ENCODE results near the gene GRHL1. TPM values are rescaled to one million over a fixed set of nuclear protein-coding genes. Genes with fewer than 3 reads are reported as not detected.

Gene GRHL1
- total RNA-seq, 4 donors from 2014 or later: 0.29 to 1.0 (median 0.75) TPM

DNA sequence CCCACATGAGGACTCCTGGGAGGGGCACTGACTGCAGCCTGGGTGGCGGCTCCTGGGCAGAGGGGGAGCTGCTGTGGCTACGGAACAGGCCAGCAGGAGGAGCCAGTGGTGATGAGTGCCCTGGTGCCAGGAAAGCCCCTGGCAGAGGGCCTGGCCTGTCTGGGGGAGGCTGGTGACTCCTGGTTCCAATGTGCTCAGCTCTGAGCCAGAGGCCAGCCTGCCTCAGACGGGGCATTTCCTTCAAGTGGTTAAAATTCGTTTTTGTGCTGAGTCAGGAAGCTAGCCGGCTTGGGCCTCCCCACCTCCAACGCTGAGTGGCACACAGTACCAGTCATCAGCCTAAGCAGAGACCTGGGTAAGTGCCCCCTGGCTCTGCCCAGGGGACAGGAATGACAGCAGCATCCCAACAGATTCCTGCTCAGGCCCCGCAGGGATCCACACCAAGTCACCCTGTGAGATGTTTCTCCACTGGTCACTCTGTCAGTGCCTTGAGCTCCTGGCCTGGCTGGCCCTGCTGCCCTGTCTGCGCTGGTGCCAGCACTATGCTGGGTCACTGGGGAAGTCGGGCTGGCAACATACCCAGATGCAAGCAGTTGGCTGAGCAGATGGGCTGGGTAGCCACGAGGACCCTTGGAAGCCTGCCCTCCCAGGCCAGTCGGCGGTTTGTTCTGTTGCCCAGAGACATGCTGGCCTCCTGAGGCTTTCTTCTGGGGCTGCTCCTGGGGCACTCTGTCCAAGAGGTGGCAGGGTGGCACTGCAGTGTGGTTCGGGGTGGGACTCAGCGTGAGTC lies 84.8 kb downstream of the GRHL1 start:
- in situ Hi-C loops (cut with MboI; ENCODE audit: low sequenced_read_pairs in 4 of 4) (loop anchor here in 2 of 4 donors (25.0 kb wide), 2 partner anchors 224 to 399 kb away; partner anchors contain the start of gene YWHAQ (in 1 of the 2)), intact Hi-C loops (cut with DNase I; ENCODE audit: low total_unique reads) (loop anchor here (1.0 to 5.0 kb wide), 3 partner anchors 12 to 776 kb away; partner anchors contain the start of gene PDIA6)
- ATAC-seq (peak; percentile 84 to 87), DNase-seq (peak; percentile 91 to 92)
- Histone ChIP-seq H3K9me3 (no peaks in the 10 kb centered on the region), H3K27ac (peak overlapping the region; percentile 76 to 87 (median 84)), H3K36me3 (no peaks in the 10 kb centered on the region), H3K4me1 (peaks cover 43 to 49% of the 10 kb centered on the region in 2 donors), H3K4me3 (peak overlapping the region in 1 of 4 donors; percentile 18), H3K27me3 (no peaks in the 10 kb centered on the region)
- TF ChIP-seq POLR2A (IDR thresholded peaks at IDR 0.05): no peak
- TF ChIP-seq, protein P1, sequence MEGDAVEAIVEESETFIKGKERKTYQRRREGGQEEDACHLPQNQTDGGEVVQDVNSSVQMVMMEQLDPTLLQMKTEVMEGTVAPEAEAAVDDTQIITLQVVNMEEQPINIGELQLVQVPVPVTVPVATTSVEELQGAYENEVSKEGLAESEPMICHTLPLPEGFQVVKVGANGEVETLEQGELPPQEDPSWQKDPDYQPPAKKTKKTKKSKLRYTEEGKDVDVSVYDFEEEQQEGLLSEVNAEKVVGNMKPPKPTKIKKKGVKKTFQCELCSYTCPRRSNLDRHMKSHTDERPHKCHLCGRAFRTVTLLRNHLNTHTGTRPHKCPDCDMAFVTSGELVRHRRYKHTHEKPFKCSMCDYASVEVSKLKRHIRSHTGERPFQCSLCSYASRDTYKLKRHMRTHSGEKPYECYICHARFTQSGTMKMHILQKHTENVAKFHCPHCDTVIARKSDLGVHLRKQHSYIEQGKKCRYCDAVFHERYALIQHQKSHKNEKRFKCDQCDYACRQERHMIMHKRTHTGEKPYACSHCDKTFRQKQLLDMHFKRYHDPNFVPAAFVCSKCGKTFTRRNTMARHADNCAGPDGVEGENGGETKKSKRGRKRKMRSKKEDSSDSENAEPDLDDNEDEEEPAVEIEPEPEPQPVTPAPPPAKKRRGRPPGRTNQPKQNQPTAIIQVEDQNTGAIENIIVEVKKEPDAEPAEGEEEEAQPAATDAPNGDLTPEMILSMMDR (IDR thresholded peaks at IDR 0.05 in 4 of 5, conservative IDR thresholded peaks at IDR 0.05 in 1 of 5): peak; percentile 47 to 69 (median 57)

DNA sequence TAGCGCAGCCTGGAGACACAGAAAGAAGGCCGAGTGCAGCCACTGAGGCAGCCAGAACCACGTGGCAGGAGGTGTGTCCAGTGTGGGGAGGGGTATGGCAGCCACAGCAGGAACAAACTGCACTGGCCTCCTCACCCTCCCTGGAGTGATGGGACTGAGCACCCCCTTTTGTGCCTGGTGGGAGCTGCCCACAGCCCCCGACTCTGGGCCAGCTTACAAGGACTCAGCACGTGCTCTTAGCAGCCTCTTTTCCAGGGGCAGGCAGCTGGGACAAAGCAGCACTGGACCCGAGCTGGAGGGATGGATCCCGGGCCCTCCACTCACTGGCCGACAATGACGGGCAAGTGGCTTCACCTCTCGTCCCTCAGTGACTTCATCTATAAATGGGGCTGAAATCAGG lies 86.6 kb downstream of the GRHL1 start:
- in situ Hi-C loops (cut with MboI; ENCODE audit: low sequenced_read_pairs in 4 of 4): loop anchor here in 2 of 4 donors (25.0 kb wide), 2 partner anchors 226 to 401 kb away; partner anchors contain the start of gene YWHAQ (in 1 of the 2)
- Histone ChIP-seq H3K4me1 (peaks cover 52 to 65% of the 10 kb centered on the region in 2 donors), H3K27me3 (no peaks in the 10 kb centered on the region), H3K9me3 (no peaks in the 10 kb centered on the region), H3K36me3 (no peaks in the 10 kb centered on the region), H3K27ac (peak overlapping the region in 3 of 4 donors; percentile 76 to 86 (median 83)), H3K4me3 (no peak overlapping the region)
- DNase-seq (no peak), ATAC-seq (no peak)
- TF ChIP-seq, protein P1 (IDR thresholded peaks at IDR 0.05 in 4 of 5, conservative IDR thresholded peaks at IDR 0.05 in 1 of 5): no peak
- no peak for TF ChIP-seq POLR2A (IDR thresholded peaks at IDR 0.05)
- intact Hi-C loops (cut with DNase I; ENCODE audit: low total_unique reads): loop anchor here (5.0 kb wide), 1 partner anchor 774 kb away; the partner anchor contains the start of gene PDIA6

DNA sequence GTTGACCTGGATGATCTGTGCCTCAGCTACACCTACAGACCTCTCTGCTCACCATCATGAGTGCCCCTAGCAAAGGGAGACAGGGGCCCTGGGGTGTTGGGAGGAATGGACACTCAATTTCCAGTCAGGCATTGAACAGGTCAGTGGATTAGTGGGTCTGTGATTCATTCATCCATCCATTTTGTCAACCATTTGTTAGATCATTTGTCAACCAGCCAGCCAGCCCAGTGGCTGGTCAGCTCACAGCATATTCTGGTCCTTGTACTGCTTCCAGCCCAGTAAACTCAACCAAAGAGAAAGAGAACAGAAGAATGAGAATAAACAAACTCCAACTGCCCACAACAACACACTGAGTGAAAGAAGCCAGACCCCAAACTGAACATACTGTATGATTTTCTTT lies 87.2 kb downstream of the GRHL1 start:
- intact Hi-C loops (cut with DNase I; ENCODE audit: low total_unique reads): loop anchor here (5.0 kb wide), 1 partner anchor 774 kb away; the partner anchor contains the start of gene PDIA6
- ATAC-seq: no peak
- Histone ChIP-seq H3K27me3 (no peaks in the 10 kb centered on the region), H3K27ac (peak overlapping the region in 1 of 4 donors; percentile 41), H3K4me1 (peaks cover 52 to 65% of the 10 kb centered on the region in 2 donors), H3K9me3 (no peaks in the 10 kb centered on the region), H3K4me3 (no peak overlapping the region), H3K36me3 (no peaks in the 10 kb centered on the region)
- in situ Hi-C loops (cut with MboI; ENCODE audit: low sequenced_read_pairs in 4 of 4): loop anchor here in 2 of 4 donors (25.0 kb wide), 2 partner anchors 226 to 401 kb away; partner anchors contain the start of gene YWHAQ (in 1 of the 2)
- DNase-seq: no peak
- no peak for TF ChIP-seq POLR2A (IDR thresholded peaks at IDR 0.05)
- TF ChIP-seq, protein P1 (IDR thresholded peaks at IDR 0.05 in 4 of 5, conservative IDR thresholded peaks at IDR 0.05 in 1 of 5): no peak

DNA sequence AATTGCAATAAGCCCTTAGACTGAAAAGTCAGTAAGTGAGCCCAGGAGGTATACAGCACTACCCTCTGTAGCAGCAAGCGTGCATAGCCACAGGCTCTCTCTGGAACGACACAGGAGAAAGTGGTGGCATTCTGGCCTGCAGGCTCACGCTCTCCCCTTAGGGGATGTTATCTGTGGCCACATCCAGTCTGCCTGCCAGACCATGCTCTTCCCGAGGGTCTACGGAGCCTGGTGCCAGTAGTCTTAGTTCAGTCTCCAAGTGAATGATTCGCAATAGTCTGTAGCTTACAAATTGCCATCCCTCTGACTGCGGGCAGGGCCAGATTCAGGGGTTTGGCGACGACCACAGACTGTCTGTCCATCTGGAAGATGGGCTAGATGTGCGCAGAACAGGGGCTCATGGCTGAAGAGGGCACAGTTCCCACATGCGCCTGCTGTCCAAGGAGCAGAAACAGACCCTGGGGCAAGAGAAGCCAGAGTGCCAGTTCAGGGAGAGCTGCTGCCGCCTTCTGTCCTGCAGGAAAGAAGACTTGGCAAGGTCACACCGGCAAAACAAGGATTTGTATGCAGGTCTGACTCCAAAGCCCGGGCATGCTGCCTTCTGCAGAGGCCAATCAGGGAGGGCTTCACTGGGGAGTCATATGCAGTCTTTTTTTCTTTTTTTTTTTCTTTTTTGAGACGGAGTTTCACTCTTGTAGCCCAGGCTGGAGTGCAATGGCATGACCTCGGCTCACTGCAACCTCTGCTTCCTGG lies 88.3 kb downstream of the GRHL1 start:
- ATAC-seq: no peak
- H3K27me3 ChIP-seq: no peaks in the 10 kb centered on the region
- H3K36me3 ChIP-seq: no peaks in the 10 kb centered on the region
- in situ Hi-C loops (cut with MboI; ENCODE audit: low sequenced_read_pairs in 4 of 4): loop anchor here in 3 of 4 donors (10.0 to 25.0 kb wide), 3 partner anchors 225 to 403 kb away; partner anchors contain the start of gene YWHAQ (in 1 of the 3)
- no peak for TF ChIP-seq POLR2A (IDR thresholded peaks at IDR 0.05)
- TF ChIP-seq, protein P1 (IDR thresholded peaks at IDR 0.05 in 4 of 5, conservative IDR thresholded peaks at IDR 0.05 in 1 of 5): peak in 1 of 5 experiments; percentile 6
- DNase-seq: peak; percentile 58 to 73
- peak overlapping the region; percentile 79 to 91 (median 84) for H3K27ac ChIP-seq
- H3K4me3 ChIP-seq: no peak overlapping the region
- peaks cover 52 to 72% of the 10 kb centered on the region in 2 donors for H3K4me1 ChIP-seq
- intact Hi-C loops (cut with DNase I; ENCODE audit: low total_unique reads): loop anchor here (5.0 to 10.0 kb wide), 6 partner anchors 198 to 1555 kb away; partner anchors contain the start of genes ADAM17, CPSF3, ITGB1BP1 and PDIA6
- no peaks in the 10 kb centered on the region for H3K9me3 ChIP-seq
